Astrocyte (in vitro differentiated cells and primary cell): ENCODE results near the gene ARHGAP6. TPM values are rescaled to one million over a fixed set of nuclear protein-coding genes. Genes with fewer than 3 reads are reported as not detected.
A peak's percentile ranks its signal among the peaks of the same experiment; 100 is the strongest.

Experiments used
- DNase-seq: peaks from one replicate; pipeline ENCODE4 v3.0.0-alpha.2; 2010; ENCODE audit warnings: low read depth
- FAIRE-seq: peaks from 2 replicates; lab custom pipeline; 2011; peaks lifted over from hg19 to GRCh38; lab: Jason Lieb, UNC
- H2AFZ ChIP-seq: 2 replicates; pipeline ENCODE4 v1.6.0; 2012; ENCODE audit warnings: low read depth, low read length, inconsistent platforms
- H3K27ac ChIP-seq: 2 replicates; pipeline ENCODE4 v1.5.1; 2011; ENCODE audit warnings: low read depth, low read length, inconsistent platforms
- H3K27me3 ChIP-seq: 2 replicates; pipeline ENCODE4 v1.6.0; 2011; ENCODE audit warnings: low read length, inconsistent platforms; ENCODE audit not compliant: insufficient read depth
- H3K36me3 ChIP-seq: 2 replicates; pipeline ENCODE4 v1.5.1; 2011; ENCODE audit warnings: low read length, inconsistent platforms; ENCODE audit not compliant: insufficient read depth
- H3K4me1 ChIP-seq: 2 replicates; pipeline ENCODE4 v1.5.1; 2011; ENCODE audit warnings: low read length, inconsistent platforms; ENCODE audit not compliant: insufficient read depth
- H3K4me2 ChIP-seq: 2 replicates; pipeline ENCODE4 v1.6.0; 2012; ENCODE audit warnings: low read length, inconsistent platforms
- H3K4me3 ChIP-seq: 2 replicates; pipeline ENCODE4 v1.5.1; 2011; ENCODE audit warnings: low read depth, mild to moderate bottlenecking, low read length, inconsistent platforms; ENCODE audit not compliant: insufficient read depth
- H3K79me2 ChIP-seq: 2 replicates; pipeline ENCODE4 v1.6.0; 2012; ENCODE audit warnings: mild to moderate bottlenecking, low read length, inconsistent platforms; ENCODE audit not compliant: insufficient read depth
- H3K9ac ChIP-seq: 2 replicates; pipeline ENCODE4 v1.6.0; 2012; ENCODE audit warnings: mild to moderate bottlenecking, low read length, inconsistent platforms
- H3K9me3 ChIP-seq: 2 replicates; pipeline ENCODE4 v1.5.1; 2012; ENCODE audit warnings: low read depth, mild to moderate bottlenecking, low read length, inconsistent platforms; ENCODE audit not compliant: insufficient read depth
- H4K20me1 ChIP-seq: 2 replicates; pipeline ENCODE4 v1.6.0; 2012; ENCODE audit warnings: low read length, inconsistent platforms; ENCODE audit not compliant: insufficient read depth
- H3K27ac Mint-ChIP-seq: one replicate; pipeline ENCODE4 v1.8.0; 2021; ENCODE audit warnings: mild to moderate bottlenecking, mixed read lengths; ENCODE audit not compliant: unreplicated experiment
- H3K27me3 Mint-ChIP-seq: one replicate; pipeline ENCODE4 v1.8.0; 2021; ENCODE audit warnings: low read depth, mixed read lengths; ENCODE audit not compliant: unreplicated experiment
- H3K36me3 Mint-ChIP-seq: one replicate; pipeline ENCODE4 v1.8.0; 2021; ENCODE audit warnings: low read depth, mixed read lengths; ENCODE audit not compliant: unreplicated experiment
- H3K4me1 Mint-ChIP-seq: one replicate; pipeline ENCODE4 v1.8.0; 2021; ENCODE audit warnings: low read depth, mixed read lengths; ENCODE audit not compliant: unreplicated experiment
- H3K4me3 Mint-ChIP-seq: one replicate; pipeline ENCODE4 v1.8.0; 2021; ENCODE audit warnings: mild to moderate bottlenecking, moderate library complexity, mixed read lengths; ENCODE audit not compliant: unreplicated experiment
- H3K9me3 Mint-ChIP-seq: one replicate; pipeline ENCODE4 v1.8.0; 2021; ENCODE audit warnings: mild to moderate bottlenecking, mixed read lengths; ENCODE audit not compliant: unreplicated experiment
- CTCF ChIP-seq: IDR thresholded peaks from 2 replicates; pipeline ENCODE4 v1.5.1; 2011; ENCODE audit warnings: low read depth, mild to moderate bottlenecking, inconsistent platforms, low read length, moderate library complexity; ENCODE audit not compliant: insufficient read depth
- EZH2 ChIP-seq: IDR thresholded peaks from 2 replicates; pipeline ENCODE4 v1.6.1; 2012; ENCODE audit warnings: mild to moderate bottlenecking, low read length, inconsistent platforms; ENCODE audit not compliant: insufficient read depth
- total RNA-seq: library from RNA; stranded (reverse); gene quantifications from 2 replicates; pipeline ENCODE4 v1.2.1, GENCODE V29; 2021

The ARHGAP6 gene
- total RNA-seq, 1 donor from 2014 or later: 0.30 TPM

GRCh38 chrX:11591723-11592346 is 73.9 kb downstream of the ARHGAP6 start:
- Mint-ChIP-seq H3K4me3 (no peak overlapping the region), H3K36me3 (no peaks in the 10 kb centered on the region), H3K4me1 (peaks cover 7% of the 10 kb centered on the region), H3K27ac (no peak overlapping the region), H3K27me3 (no peaks in the 10 kb centered on the region), H3K9me3 (no peaks in the 10 kb centered on the region)
- no peak overlapping the region for H2AFZ ChIP-seq
- H3K27me3 ChIP-seq: no peaks in the 10 kb centered on the region
- TF ChIP-seq EZH2 (no peak), CTCF (no peak)
- H3K4me1 ChIP-seq: peaks cover 7% of the 10 kb centered on the region
- no peak overlapping the region for H3K4me3 ChIP-seq
- no peak overlapping the region for H3K27ac ChIP-seq
- DNase-seq (no peak), FAIRE-seq (peak; percentile 39)
- no peaks in the 10 kb centered on the region for H3K36me3 ChIP-seq
- H3K4me2 ChIP-seq: no peak overlapping the region
- no peaks in the 10 kb centered on the region for H4K20me1 ChIP-seq
- no peaks in the 10 kb centered on the region for H3K9me3 ChIP-seq
- no peaks in the 10 kb centered on the region for H3K79me2 ChIP-seq
- no peak overlapping the region for H3K9ac ChIP-seq

- Histone ChIP-seq H4K20me1 (no peaks in the 10 kb centered on the region), H3K27ac (no peak overlapping the region), H3K4me1 (peaks cover 7% of the 10 kb centered on the region), H2AFZ (no peak overlapping the region), H3K79me2 (no peaks in the 10 kb centered on the region), H3K36me3 (no peaks in the 10 kb centered on the region), H3K9me3 (no peaks in the 10 kb centered on the region), H3K9ac (no peak overlapping the region), H3K4me2 (no peak overlapping the region), H3K27me3 (no peaks in the 10 kb centered on the region), H3K4me3 (no peak overlapping the region)
- FAIRE-seq: no peak
- TF ChIP-seq EZH2 (no peak), CTCF (no peak)
- Mint-ChIP-seq H3K4me1 (peaks cover 7% of the 10 kb centered on the region), H3K4me3 (no peak overlapping the region), H3K27me3 (no peaks in the 10 kb centered on the region), H3K9me3 (no peaks in the 10 kb centered on the region), H3K27ac (no peak overlapping the region), H3K36me3 (no peaks in the 10 kb centered on the region)
- no peak for DNase-seq
Measured at GRCh38 chrX:11589641-11590040, 76.1 kb downstream of the ARHGAP6 start.

- Histone ChIP-seq H3K36me3 (no peaks in the 10 kb centered on the region), H3K27me3 (no peaks in the 10 kb centered on the region), H4K20me1 (no peaks in the 10 kb centered on the region), H3K27ac (no peak overlapping the region), H3K9me3 (no peaks in the 10 kb centered on the region), H3K4me3 (no peak overlapping the region), H3K79me2 (no peaks in the 10 kb centered on the region), H2AFZ (no peak overlapping the region), H3K4me2 (no peak overlapping the region), H3K9ac (no peak overlapping the region), H3K4me1 (peaks cover 7% of the 10 kb centered on the region)
- H3K4me1 Mint-ChIP-seq: peaks cover 7% of the 10 kb centered on the region
- FAIRE-seq: no peak
- no peaks in the 10 kb centered on the region for H3K9me3 Mint-ChIP-seq
- H3K27me3 Mint-ChIP-seq: no peaks in the 10 kb centered on the region
- no peak overlapping the region for H3K4me3 Mint-ChIP-seq
- H3K27ac Mint-ChIP-seq: no peak overlapping the region
- DNase-seq: no peak
- no peak for TF ChIP-seq EZH2
- H3K36me3 Mint-ChIP-seq: no peaks in the 10 kb centered on the region
Measured at GRCh38 chrX:11588097-11588496, 77.6 kb downstream of the ARHGAP6 start.
